ENCODE data around the gene RABAC1.
A peak's percentile ranks its signal among the peaks of the same experiment; 100 is the strongest.
"Not testable (repeated sequence)": the region's sequence is repeated elsewhere in the genome, so short reads cannot be mapped to it uniquely, and the experiment has no call there.

RABAC1 gene, protein sequence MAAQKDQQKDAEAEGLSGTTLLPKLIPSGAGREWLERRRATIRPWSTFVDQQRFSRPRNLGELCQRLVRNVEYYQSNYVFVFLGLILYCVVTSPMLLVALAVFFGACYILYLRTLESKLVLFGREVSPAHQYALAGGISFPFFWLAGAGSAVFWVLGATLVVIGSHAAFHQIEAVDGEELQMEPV

DNA sequence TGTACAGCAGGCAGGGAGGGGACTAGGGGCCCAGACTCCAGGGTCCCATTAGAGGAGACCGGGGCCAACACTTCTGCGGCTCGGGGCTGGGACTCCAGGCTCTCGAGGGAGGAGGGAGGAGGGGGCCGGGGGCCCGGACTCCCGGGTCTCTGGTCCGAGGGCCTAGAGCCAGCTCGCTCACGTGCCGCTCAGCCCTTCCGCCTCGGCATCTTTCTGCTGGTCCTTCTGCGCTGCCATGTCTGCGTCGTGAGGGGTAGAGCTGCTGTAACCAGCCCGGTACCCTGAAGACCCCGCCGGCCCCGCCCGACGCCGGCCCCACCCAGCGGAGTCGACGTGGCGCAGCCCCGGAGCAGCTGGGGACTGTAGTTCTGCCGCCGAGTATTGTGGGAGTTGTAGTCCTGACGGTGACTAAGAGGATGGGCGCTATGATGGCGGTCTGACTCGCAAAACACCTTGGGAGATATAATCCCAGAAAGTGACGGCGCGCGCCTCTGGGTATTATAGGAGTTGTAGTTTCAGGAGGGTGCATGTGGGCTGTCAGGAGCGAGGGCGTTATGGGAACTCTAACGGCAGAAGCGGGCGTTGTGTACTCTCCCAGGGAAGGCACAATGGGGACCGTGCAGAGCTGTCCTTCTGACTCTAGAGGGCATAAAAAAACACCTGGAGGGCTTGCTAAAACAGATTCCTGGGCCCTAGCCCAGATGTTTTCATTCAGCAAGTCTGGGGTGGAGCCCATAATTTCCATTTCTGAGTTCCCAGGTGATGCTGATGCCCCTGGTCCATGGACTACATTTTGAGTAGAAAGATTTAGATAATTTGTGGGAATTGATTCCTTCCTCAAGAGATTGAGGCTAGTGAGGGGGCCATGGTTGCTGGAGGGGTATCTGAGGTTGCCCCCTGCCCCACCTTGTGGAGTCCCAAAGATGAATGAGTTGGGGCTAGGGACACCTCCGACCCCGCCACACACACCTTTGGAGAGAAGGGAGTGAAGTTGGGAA is at the start of gene RABAC1:
RABAC1 (minus strand) TSS at position 266 of the 998 bp plus-strand sequence; CDS start at position 237, 29 bp downstream.
- DNase-seq: peak; percentile 48

DNA sequence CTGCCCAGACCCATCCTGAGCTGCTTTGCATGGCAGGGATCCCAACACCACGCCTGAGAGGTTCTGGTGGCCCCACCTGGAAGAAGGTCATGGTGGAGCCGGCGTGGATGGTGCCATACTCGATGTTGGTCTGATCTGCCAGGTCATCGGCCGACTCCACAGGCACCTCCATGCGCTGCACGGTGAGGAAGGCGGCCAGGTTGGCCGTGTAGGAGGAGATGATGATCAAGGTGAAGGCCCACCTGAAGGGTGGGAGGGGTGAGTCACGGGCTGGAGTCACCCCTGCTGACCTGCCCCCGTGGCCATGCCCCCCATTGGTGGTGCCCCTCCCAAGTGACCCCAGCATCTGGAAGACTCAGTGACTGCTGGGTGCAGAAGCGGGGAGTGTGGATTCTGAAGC is 47.4 kb upstream of the RABAC1 start:
- no peak for DNase-seq

DNA sequence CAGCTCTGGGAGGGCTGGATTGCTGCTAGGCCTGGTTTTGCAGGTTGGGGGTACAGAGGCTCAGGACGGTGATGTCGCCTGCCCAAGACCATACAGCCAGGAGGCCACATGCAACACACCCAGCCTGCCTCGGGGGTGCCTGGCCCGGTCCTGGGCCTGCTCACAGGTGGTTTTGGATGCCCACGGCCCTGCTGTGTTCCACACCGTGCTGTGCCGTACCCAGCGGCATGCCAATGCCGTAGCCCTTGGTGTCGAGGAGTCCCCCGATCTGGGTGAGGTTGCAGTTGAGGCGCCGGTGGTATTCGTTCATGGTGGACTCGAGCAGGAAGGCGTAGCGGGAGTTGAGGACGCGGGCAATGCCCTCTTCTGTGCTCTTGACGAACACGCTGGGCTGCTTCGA is 46.4 kb upstream of the RABAC1 start:
- no peak for DNase-seq

DNA sequence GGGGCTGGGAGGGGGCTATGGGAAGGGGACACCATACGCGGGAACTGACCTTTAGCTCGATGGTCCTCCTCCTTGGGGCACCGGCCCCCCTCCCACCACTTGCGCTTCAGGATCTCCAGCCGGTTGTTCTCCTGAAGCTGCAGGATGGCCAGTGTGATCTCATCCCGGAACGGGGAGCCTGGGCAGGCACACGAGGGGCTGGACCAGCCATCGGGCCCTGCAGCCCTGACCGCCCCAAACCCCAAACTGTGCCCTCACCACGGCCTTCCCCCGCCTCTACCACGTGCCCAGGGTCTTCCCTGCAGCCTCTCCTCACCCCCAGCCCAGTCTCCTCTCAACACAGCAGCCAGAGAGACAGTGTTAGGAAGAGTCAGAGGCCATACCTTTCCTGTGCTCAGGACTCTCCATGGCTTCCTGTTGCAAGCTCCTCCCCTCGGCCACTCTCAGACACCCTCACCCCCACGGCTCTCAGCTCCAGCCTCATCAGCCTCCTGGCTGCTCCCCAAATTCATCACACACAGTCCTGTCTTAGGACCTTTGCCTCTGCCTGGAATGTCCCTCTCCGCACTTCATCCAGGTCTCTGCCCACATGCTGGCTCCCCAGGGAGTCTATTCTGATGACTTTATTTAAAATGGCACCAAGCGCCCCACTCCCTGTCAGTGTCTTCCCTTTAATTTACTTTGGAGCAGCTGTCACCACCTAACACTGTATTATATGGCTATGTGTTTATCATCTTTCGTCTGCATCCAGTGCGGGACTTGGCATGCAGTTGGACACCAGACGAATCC is 44.6 kb upstream of the RABAC1 start:
- no peak for DNase-seq

DNA sequence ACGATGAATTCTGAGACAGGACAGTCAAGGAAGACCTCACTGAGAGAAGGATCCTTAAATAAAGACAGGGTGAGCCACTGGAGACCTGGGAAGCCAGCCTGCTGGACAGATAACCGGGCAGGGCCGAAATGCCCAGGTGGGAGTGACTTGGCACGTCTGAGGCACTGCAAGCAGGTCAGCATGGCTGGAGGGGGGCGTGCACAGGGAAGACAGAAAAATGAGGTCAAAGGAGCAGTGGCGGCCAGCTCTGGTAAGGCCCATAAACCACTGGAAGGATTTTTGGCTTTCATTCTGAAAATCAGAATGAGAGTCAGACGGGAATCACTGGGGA is 40.7 kb upstream of the RABAC1 start:
- DNase-seq: no peak

DNA sequence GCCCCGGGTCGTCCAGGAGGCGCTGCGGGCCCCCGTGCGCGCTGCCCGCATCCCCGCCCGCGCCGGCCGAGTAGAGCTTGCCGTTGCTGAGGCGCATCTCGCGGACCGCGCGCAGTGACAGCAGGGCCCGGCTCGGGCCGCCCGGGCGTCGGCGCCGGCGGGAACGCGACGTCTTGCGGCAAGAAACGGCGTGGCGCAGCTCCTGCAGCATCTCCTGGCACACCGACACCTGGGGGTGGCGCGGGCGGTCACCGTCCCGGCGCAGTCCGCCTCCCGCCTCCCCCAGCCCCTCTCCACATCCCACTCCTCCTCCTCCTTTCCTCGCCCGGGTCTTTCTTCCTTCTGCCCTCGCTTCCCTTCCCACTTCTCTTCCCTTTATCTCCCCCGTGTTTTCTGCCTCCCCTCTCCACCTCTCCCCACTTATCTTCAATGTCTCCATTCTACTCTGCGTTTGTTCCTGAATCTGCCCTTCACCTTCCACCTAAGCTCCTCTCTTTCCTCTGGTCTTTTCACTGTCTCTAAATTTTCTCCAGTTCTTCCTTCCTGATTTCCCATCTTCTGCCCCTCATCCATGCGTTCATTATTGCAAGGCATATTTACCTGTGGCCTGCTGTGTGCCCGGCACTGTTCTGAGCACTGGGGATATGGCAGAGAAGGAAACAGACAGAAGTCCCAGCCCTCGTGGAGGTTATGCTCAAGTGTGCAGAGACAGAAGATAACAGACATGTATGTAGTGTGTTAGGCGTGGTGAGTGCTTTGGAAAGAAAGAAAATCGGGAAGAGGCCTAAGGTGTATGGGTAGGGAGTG is 40.2 kb upstream of the RABAC1 start:
- DNase-seq: no peak

DNA sequence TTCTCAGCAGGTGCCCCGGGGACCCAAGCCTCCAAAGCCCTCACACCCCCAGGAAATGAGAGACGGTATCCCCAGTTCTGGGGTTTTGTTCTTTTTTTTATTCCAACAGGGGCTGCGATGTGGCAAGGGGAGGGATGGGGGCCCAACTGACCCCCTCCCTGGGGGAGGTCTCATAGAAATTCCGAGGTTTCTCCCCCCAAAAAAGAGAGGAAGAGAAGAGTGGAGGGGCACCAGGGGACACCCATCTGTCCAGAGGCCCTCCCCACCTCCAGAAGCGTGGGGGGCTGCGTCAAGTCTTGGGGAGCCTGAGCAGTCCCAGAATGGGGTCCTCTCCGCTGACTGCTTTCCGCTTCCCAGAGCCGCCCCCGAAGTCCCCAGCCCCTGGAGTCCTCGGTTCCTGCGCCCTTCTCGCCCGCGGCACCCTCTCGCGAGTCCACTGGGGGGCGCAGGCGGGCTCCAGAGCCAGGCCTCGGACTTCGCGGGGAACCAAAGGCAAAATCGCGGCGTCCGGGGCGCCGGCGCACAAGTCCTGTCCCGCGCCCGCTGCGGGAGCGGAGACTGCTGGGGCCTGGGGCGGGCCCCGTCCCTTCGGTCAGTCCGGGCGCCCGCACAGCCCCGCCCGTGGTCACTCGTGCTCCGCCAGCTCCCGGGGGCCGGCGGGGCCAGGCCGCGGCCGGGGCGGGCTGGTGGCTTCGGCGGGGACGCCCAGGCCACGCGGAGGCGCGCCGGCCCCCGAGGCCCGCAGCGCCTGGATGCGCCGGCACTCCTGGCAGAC is 39.3 kb upstream of the RABAC1 start:
- no peak for DNase-seq

DNA sequence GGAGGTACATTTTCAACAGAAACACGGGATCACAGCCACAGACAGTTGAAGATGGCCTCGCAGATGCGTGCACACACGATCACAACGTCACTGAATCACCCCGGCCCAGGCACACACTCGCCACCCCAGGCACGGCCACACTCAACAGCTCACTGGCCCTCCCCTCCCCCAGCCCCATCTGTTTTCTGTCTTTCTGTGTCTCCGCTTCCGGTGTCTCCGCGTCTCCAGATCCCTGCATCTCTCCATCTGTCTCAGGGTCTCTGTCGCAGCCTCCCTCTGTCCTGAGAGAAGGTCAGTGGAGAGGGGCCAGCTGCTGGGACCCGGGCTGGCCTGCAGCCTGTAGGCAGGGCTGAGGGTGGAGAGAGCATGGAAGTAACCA is 38.7 kb upstream of the RABAC1 start:
- no peak for DNase-seq

DNA sequence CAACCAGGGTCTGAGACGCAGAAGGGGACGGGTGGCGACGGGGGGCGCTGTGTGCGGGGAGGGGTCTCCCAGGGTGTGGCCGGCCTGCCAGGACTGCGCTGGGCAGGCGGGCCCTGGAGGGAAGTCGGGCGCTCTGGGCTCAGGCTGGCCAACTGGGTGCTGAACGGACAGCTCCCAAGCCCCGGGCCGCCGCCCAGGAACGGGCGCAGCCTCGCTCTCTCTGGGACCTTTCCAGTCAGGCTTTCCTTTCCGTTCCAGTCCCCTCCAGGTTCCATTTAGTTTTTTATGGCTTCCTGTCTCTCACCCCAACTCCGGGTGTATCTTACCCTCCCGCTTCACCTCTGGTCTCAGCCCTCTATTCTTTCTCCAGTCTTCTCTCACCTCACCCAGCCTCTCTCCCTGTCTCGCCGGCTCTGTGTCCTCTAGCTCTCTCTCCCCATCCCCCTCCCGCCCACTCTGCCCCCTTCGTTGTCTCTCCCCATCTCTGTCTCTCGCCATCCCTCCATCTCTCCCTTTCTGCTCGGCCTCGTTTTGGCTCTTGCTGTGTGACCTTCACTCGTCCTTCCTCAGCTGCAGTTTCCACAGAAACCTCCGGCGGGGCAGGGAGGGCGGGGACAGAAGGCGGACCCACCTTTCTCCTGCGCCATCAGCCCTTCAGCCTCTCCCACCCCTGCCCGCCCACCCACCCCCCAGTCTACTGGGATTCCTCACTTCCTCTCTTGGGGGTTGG is 38.2 kb upstream of the RABAC1 start:
- no peak for DNase-seq

DNA sequence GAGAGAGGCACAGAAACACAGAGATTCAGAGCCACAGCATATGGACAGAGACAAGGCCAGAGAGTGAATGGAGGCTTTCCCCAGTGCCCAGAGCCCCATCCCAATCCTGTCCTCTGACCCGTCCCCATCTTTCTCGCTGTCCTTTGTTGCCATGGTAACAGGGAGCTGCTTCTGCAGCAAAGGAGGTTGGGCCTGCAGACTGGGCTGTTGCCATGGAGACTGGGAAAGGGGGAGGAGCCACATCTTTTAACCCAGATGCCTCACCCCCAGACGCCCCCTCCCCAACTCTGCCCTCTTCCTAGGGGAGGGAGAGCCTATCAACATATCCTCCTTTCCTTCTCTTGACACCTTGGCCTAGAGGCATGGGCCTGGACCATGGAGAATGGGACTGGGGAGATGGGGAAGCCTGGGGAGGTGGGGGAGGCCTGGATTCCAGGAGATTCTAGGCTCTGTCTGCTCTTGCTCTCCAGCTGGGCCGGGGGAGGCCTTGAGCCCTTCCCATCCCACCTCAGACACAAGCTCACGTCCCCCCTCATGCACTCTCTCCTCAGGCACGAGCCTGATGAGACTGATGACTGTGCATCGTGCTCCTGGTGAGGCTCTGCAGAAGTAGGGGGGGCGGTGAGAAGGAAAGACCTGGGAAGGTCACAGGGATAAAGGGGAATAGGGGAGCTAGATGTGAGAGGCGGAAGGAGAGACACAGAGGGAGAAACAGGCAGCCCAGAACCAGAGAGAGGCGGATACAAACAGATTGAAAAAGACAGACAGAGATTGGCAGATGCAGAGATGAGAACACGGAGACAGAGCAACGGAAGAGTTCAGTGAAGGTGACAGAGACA is 37.1 kb upstream of the RABAC1 start:
- no peak for DNase-seq

DNA sequence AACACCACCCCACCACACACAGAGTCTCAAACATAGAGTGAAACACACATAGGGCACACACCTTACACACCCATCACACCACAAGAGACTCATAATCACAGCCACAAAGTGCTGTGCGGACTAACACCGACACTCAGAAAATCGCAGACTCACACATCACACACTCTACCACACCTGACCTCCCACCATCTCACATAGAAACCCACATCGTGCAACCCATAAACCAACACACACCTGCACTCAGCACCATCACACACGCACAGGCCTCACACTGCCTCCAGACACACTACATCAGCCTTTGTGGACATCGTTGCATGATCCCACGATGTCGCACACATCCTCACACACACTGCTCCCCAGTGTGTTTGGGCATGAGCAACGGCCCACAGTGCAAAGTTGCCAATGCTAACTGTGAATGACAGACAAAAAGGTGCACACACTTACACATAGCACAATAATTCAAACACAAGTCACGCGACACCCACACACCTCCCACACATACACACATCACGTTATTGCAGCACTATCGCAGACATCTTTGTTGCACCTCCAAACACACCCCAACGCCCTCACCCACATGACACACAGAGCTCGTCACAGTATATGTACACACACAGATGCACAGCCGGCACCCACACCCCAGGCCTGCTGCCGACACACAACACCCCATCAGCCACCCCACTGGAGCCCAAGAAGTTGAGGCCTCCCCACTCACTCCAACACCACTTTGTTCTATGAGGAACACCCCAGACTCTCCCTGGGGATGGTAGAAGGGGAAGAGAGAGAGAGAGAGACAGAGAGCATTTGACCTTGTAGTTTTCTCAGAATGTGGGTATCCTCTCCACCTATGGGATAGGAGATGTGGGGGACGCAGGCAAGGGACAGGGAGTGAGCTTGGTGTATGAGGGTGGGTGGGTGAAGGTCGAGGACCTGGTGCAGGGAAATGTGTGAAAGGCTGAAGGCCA is 36.2 kb upstream of the RABAC1 start:
- no peak for DNase-seq

DNA sequence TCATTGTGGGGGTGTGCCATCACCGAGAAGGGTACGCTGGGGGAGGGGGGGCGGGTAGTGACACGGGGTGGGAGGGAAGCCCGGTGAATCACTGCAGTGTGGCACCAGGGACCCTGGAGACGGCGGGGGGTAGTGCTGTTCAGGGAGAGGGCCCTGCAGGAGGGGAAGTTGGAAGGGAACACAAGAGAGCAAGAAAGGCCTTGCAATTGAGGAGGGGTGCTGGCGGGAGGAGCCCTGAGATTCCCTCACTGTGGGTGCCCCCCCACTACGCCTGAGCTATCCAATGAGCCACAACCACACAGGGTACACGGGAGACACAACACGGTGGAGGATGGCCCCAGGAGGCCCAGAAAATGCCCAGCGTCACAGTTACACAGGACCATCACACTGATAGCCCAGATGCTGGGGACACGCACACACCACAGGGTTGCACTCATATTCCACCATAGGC is 35.4 kb upstream of the RABAC1 start:
- DNase-seq: no peak

DNA sequence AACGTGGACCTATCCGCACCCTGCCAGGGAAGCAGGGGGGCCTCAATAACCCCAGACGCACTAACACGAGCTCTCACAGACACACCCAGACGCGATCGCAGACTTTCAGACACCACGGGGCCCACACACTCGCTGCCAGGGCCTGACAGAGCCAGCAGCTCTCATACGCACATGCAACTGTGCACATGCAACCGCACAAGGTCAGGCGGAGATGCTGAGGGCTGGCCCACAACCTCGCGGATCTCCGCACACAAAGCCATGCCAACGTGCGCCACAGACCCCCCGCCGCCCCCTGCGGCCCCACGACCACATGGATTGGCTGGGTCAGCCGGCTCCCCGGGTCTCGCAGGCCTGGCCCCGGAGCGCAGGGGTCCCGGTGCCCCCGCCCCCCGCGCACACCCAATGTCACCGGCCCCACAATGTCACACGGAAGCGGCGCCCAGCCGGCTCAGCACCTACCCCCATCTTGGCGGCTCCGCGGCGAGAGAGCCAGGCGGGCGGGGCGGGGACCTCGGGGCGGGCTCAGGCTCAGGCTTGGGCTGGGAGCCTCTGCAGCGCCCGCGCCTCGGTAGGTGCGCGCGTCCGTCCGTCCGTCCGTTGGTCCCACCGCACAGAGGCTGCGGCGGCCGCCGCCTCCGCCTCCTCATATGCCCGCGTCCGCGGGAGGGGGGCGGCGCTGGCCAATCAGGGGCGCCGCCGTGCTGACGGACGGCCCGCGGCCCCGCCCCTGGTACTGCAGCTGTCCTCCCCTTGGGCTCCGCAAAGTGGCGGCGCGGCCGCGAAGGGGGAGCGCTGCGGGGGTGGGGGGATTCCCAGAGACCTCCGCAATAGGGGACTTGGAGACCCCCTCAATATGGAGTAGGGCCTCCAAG is 34.7 kb upstream of the RABAC1 start, which contains the start of gene ATP1A3:
ATP1A3 (minus strand) TSS at position 619 of the 872 bp plus-strand sequence; CDS start at position 465, 154 bp downstream.
- no peak for DNase-seq

DNA sequence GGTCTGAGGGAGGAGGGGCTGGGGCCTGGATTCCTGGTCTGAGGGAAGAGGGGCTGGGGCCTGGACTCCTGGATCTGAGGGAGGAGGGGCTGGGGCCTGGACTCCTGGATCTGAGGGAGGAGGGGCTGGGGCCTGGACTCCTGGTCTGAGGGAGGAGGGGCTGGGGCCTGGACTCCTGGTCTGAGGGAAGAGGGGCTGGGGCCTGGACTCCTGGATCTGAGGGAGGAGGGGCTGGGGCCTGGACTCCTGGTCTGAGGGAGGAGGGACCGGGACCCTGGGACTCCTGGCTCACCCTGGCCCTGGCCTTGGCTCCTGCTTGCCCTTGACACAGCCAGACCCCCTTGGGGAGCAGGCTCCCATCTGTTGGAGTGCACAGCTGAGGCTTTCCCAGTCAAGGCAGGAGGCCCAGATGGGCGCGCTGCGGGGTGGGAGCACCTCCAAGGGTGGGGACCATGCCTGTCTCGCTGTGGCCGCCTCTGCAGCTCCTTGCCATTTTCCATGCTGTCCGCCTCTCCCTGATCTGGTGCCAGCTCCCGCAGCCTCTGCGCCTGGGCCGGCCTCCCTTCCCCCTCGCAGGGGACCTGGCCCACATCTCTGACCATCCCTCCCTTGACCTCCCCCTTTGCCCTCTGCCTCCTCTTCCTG is 32.9 kb upstream of the RABAC1 start:
- not testable (repeated sequence) for DNase-seq

DNA sequence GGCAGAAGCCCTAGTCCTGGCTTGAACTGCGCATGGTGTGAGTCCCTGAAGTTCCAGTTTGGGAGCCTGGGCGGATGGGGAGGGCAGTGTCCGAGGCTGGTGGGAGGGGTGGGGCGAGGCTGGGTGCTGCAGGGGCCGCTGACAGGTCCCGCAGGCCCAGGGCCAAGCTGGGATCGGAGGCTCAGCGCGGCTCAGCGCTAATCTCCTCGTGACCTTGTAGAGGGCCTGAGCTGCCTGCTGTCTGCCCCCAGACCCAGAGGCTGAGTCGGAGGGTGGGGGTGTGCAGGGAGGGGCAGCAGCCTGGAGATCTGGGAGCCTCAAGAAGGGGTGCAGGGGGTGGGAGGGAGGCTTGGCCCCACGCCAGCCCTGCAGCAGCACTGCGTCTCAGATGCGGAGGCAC is 31.9 kb upstream of the RABAC1 start:
- DNase-seq: no peak

DNA sequence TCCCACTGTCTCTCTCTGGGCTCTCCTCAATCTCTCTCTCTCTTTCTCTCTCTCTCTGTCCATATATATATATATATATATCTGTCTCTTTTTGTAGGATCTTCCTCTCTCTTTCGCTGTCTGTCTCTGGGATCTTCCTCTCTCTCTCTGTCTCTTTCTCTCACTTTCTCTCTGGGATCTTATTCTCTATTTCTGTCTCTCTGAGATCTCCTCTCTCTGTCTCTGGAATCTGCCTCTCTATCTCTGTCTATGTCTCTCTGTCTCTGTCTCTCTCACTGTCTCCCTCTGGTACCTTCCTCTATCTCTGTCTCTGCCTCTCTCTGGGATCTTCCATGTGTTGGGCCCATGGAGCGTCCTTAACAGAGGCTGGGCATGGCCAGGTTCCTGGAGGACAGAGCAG is 31.5 kb upstream of the RABAC1 start:
- DNase-seq: no peak

DNA sequence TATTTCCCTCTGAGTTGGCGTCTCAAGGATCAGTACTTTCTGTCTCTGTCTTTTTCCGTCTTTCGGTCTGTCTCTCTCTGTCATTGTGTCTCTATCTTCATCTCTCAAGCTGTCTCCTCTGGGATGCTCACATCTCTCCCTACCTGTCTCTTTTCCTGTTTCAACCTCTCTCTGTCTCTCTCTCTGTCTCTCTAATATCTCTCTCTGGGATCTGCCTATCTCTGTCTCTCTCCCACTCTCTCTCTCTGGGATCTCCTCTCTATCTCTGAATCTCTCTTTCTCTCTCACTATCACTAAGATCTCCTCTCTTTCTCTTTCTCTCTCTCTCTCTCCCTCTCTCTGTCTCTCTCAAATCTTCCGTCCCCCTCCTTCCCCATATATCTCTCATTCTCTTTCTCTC is 30.9 kb upstream of the RABAC1 start:
- DNase-seq: no peak
